HCT116 (cell line): ENCODE measurements around the gene PARP14. TPM values are rescaled to one million over a fixed set of nuclear protein-coding genes. Genes with fewer than 3 reads are reported as not detected.

ENCODE experiments used
- ATAC-seq: fragments of 200-7000 bp; cut with Tn5 transposase; 2 replicates; pipeline ENCODE4 v1.9.1; 2020; ENCODE audit warnings: mild to moderate bottlenecking, moderate library complexity
- BruUV-seq: library from RNA; stranded (reverse); fragments of 400-500 nt; replicated peaks from 2 replicates; lab custom pipeline; 2021; lab: Mats Ljungman, UMichigan
- CTCF ChIA-PET: fragments of 300-600 bp; sonication (Branson Sonifier 250); formaldehyde crosslinking; loops from one replicate; lab custom pipeline; 2021; ENCODE audit warnings: antibody characterized with exemption; lab: Charles Lee
- POLR2A ChIA-PET: fragments of 300-600, 350-600 bp; sonication (Branson Sonifier 250); formaldehyde crosslinking; loops from one replicate; lab custom pipeline; 2021; ENCODE audit warnings: antibody characterized with exemption; lab: Charles Lee
- RAD21 ChIA-PET, 2 experiments: fragments of 300-600 bp; sonication (Branson Sonifier 250); formaldehyde crosslinking; loops; one replicate each; lab custom pipeline; 2023; ENCODE audit warnings: low total read pairs in 2 of 2; ENCODE audit not compliant: uncharacterized antibody in 2 of 2, unreplicated experiment in 2 of 2, low non-redundant PET in 1 of 2; lab: Charles Lee
- DNase-seq: peaks from one replicate; pipeline ENCODE4 v3.0.0-alpha.2; 2010; ENCODE audit warnings: low read depth, low spot score
- H2AFZ ChIP-seq: fragments of 200-600 bp; shearing (Covaris generic), sonication (generic); 2 replicates; pipeline ENCODE4 v1.6.1; 2017; ENCODE audit warnings: low read depth, mixed run types, mixed read lengths, antibody characterized with exemption, low read length; ENCODE audit not compliant: poor library complexity, severe bottlenecking
- H3K27ac ChIP-seq: 2 replicates; pipeline ENCODE4 v1.5.1; 2012; ENCODE audit warnings: low read depth, low read length
- H3K27me3 ChIP-seq: fragments of 200-600 bp; sonication (generic); 2 replicates; pipeline ENCODE4 v1.6.1; 2016; ENCODE audit warnings: mixed run types, low read length, mixed read lengths; ENCODE audit not compliant: insufficient read depth
- H3K36me3 ChIP-seq, 2 experiments: fragments of 200-500 bp in 1 of 2; fragments of 200-600 bp in 1 of 2; sonication (Bioruptor generic) in 1 of 2; sonication (generic) in 1 of 2; 2 replicates each; pipeline versions ENCODE4 v1.5.1 to v1.6.1; 2014 to 2016; ENCODE audit warnings: low read length in 2 of 2, inconsistent platforms in 1 of 2, mixed read lengths in 1 of 2, mixed run types in 1 of 2; ENCODE audit not compliant: insufficient read depth in 2 of 2, control insufficient read depth in 1 of 2
- H3K4me1 ChIP-seq, 2 experiments: fragments of 200-600 bp in 1 of 2; sonication (generic) in 1 of 2; 2 replicates each; pipeline versions ENCODE4 v1.5.1 to v1.6.1; 2012 to 2017; ENCODE audit warnings: low read length in 2 of 2, inconsistent platforms in 1 of 2, mild to moderate bottlenecking in 1 of 2, mixed read lengths in 1 of 2, mixed run types in 1 of 2, moderate library complexity in 1 of 2; ENCODE audit not compliant: insufficient read depth in 2 of 2, control insufficient read depth in 1 of 2
- H3K4me2 ChIP-seq: fragments of 200-600 bp; sonication (generic); 2 replicates; pipeline ENCODE4 v1.6.1; 2017; ENCODE audit warnings: mixed run types, low read length, mixed read lengths
- H3K4me3 ChIP-seq, 2 experiments: fragments of 200-600 bp in 1 of 2; sonication (generic) in 1 of 2; replicated peaks in 1 of 2; 2 replicates each; pipeline ENCODE4 v1.5.1; 2011 to 2016; ENCODE audit warnings: low read length in 2 of 2, control low read depth in 1 of 2, low read depth in 1 of 2, mild to moderate bottlenecking in 1 of 2, mixed read lengths in 1 of 2, mixed run types in 1 of 2
- H3K79me2 ChIP-seq: fragments of 200-600 bp; sonication (generic); 2 replicates; pipeline ENCODE4 v1.6.1; 2017; ENCODE audit warnings: mild to moderate bottlenecking, mixed run types, low read length, moderate library complexity, mixed read lengths; ENCODE audit not compliant: insufficient read depth
- H3K9ac ChIP-seq: fragments of 200-600 bp; sonication (generic); 2 replicates; pipeline ENCODE4 v1.6.1; 2016; ENCODE audit warnings: low read length, mixed read lengths
- H3K9me2 ChIP-seq: fragments of 200-600 bp; sonication (generic), shearing (Covaris generic); 2 replicates; pipeline ENCODE4 v1.6.1; 2017; ENCODE audit warnings: mixed run types, mild to moderate bottlenecking, moderate library complexity; ENCODE audit not compliant: insufficient read depth
- H3K9me3 ChIP-seq, 2 experiments: fragments of 200-500 bp in 1 of 2; fragments of 200-600 bp in 1 of 2; sonication (Bioruptor generic) in 1 of 2; sonication (generic) in 1 of 2; 2 replicates each; pipeline ENCODE4 v1.6.1; 2014 to 2017; ENCODE audit warnings: low read length in 2 of 2, mixed read lengths in 2 of 2, inconsistent platforms in 1 of 2, low read depth in 1 of 2, mild to moderate bottlenecking in 1 of 2, mixed run types in 1 of 2, moderate library complexity in 1 of 2; ENCODE audit not compliant: control insufficient read depth in 1 of 2, insufficient read depth in 1 of 2
- H4K20me1 ChIP-seq: fragments of 200-600 bp; sonication (generic), shearing (Covaris generic); 2 replicates; pipeline ENCODE4 v1.6.1; 2017; ENCODE audit warnings: mixed run types, mild to moderate bottlenecking, moderate library complexity; ENCODE audit not compliant: insufficient read depth
- ELF1 ChIP-seq: IDR thresholded peaks from 2 replicates; pipeline ENCODE4 v1.6.1; 2012; ENCODE audit warnings: low read depth, borderline replicate concordance
- RAD21 ChIP-seq: IDR thresholded peaks from 2 replicates; pipeline ENCODE4 v1.6.1; 2012; ENCODE audit warnings: low read depth, mild to moderate bottlenecking
- TCF7L2 ChIP-seq: IDR thresholded peaks from 2 replicates; pipeline ENCODE4 v1.7.0; 2011; ENCODE audit warnings: borderline replicate concordance, inconsistent platforms; ENCODE audit not compliant: insufficient read depth, insufficient read length; ENCODE audit errors: extremely low read depth
- YY1 ChIP-seq: IDR thresholded peaks from 2 replicates; pipeline ENCODE4 v1.6.1; 2011; ENCODE audit warnings: low read length, low read depth, moderate library complexity, mild to moderate bottlenecking; ENCODE audit not compliant: insufficient replicate concordance; ENCODE audit errors: extremely low read depth
- intact Hi-C: fragments of 100-400 bp; cut with micrococcal nuclease; formaldehyde crosslinking; loops from 2 replicates; pipeline ENCODE4 v1.10.0; 2022
- total RNA-seq: library from RNA; stranded (reverse); gene quantifications from one replicate; pipeline ENCODE4 v1.2.1, GENCODE V29; 2021; ENCODE audit not compliant: unreplicated experiment
- TF ChIP-seq, protein P1 (sequence below), 3 experiments: fragments of 200-600 bp in 1 of 3; sonication (generic) in 1 of 3; IDR thresholded peaks in 2 of 3; conservative IDR thresholded peaks in 1 of 3; 2 replicates each; pipeline ENCODE4 v1.5.1; 2012 to 2017; ENCODE audit warnings: low read depth in 2 of 3, low read length in 2 of 3, antibody characterized with exemption in 1 of 3, borderline replicate concordance in 1 of 3, control low read depth in 1 of 3, mild to moderate bottlenecking in 1 of 3, mixed read lengths in 1 of 3, mixed run types in 1 of 3, moderate library complexity in 1 of 3; ENCODE audit not compliant: insufficient read depth in 1 of 3
- TF ChIP-seq, protein P2 (sequence below): IDR thresholded peaks from 2 replicates; pipeline ENCODE4 v1.6.1; 2012

PARP14 gene
- total RNA-seq, 1 experiment from 2014 or later: 12.2 TPM

DNA sequence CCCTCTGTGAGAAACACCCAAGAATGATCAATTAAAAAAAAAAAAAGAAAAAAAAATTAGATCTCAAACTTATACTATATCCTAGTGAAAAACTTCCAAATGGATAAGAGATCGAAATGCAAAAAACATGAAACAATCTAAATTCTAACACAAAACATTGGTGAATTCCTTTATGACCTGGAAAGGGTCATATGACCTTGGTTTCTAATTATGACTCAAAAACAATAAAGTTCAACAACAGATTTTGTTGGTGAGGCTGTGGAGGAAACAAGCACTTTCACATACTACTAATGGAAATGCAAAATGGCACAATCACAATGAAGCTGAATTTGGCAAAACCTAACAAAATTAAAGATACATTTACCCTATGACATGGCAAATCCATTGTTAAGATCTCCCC lies 67.7 kb downstream of the PARP14 start:
- no peak overlapping the region for H3K9ac ChIP-seq
- CTCF ChIA-PET: no interaction called here

DNA sequence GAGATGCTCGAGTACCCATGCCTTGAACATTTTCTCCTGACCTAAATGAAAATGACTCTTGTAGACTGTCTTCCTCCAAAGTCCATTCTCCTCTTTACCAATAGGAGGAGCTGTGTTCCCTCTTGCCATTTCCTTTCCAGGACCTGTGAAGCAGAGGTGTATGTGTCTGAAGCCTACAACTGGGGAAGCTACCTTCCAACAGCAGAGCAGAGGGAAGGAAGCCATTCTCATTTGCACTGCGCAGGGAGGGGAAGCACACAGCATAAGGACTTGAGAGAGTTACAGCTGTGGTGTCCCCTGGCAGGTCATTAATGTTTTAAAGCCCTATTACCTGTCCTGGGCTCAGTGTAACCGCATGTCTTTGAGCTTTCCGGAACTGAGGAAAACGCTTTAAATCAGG lies 74.3 kb downstream of the PARP14 start:
- DNase-seq (peak; percentile 34), ATAC-seq (peak; percentile 95)
- Histone ChIP-seq H2AFZ (no peak overlapping the region), H3K4me2 (no peak overlapping the region), H3K36me3 (no peaks in the 10 kb centered on the region), H3K27ac (no peak overlapping the region), H3K9me2 (no peaks in the 10 kb centered on the region), H3K9me3 (no peaks in the 10 kb centered on the region), H3K79me2 (no peaks in the 10 kb centered on the region), H3K27me3 (no peaks in the 10 kb centered on the region), H4K20me1 (no peaks in the 10 kb centered on the region), H3K4me1 (no peaks in the 10 kb centered on the region), H3K4me3 (no peak overlapping the region), H3K9ac (no peak overlapping the region)
- ChIA-PET POLR2A (interaction anchor here (0.7 kb wide), 1 partner anchor 10 kb away, joined by 4 read pairs; no protein-coding TSS in a partner anchor), RAD21 (no interaction called here), CTCF (interaction anchor here (0.5 to 1.5 kb wide), 13 partner anchors 9 to 339 kb away, joined by 3 to 22 read pairs (median 4); partner anchors contain the start of gene HSPBAP1)
- TF ChIP-seq, protein P1, sequence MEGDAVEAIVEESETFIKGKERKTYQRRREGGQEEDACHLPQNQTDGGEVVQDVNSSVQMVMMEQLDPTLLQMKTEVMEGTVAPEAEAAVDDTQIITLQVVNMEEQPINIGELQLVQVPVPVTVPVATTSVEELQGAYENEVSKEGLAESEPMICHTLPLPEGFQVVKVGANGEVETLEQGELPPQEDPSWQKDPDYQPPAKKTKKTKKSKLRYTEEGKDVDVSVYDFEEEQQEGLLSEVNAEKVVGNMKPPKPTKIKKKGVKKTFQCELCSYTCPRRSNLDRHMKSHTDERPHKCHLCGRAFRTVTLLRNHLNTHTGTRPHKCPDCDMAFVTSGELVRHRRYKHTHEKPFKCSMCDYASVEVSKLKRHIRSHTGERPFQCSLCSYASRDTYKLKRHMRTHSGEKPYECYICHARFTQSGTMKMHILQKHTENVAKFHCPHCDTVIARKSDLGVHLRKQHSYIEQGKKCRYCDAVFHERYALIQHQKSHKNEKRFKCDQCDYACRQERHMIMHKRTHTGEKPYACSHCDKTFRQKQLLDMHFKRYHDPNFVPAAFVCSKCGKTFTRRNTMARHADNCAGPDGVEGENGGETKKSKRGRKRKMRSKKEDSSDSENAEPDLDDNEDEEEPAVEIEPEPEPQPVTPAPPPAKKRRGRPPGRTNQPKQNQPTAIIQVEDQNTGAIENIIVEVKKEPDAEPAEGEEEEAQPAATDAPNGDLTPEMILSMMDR (IDR thresholded peaks at IDR 0.05 in 2 of 3, conservative IDR thresholded peaks at IDR 0.05 in 1 of 3; ENCODE audit: borderline replicate concordance in 1 of 3, insufficient read depth in 1 of 3, low read depth in 2 of 3, low read length in 2 of 3): peak; percentile 67 to 89 (median 87); a peak in 5 of 6 replicates
- TF ChIP-seq RAD21 (peak; percentile 77), TCF7L2 (no peak), YY1 (peak; percentile 57)
- TF ChIP-seq, protein P2, sequence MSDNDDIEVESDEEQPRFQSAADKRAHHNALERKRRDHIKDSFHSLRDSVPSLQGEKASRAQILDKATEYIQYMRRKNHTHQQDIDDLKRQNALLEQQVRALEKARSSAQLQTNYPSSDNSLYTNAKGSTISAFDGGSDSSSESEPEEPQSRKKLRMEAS: no peak
- intact Hi-C loops: loop anchor here (1.0 kb wide), 1 partner anchor 273 kb away; no protein-coding TSS in a partner anchor
- BruUV-seq: no TSS peak

More for the DNA sequence above, 67.7 kb downstream of the PARP14 start:
- H3K27me3 ChIP-seq: no peaks in the 10 kb centered on the region
- no peaks in the 10 kb centered on the region for H3K4me1 ChIP-seq
- no peak overlapping the region for H3K4me3 ChIP-seq
- H2AFZ ChIP-seq: no peak overlapping the region
- BruUV-seq: no TSS peak
- no peaks in the 10 kb centered on the region for H3K79me2 ChIP-seq
- H3K4me2 ChIP-seq: no peak overlapping the region
- TF ChIP-seq ELF1: no peak
- no peaks in the 10 kb centered on the region for H3K9me2 ChIP-seq
- ChIA-PET RAD21 (no interaction called here), POLR2A (no interaction called here)
- no peak overlapping the region for H3K27ac ChIP-seq
- H4K20me1 ChIP-seq: no peaks in the 10 kb centered on the region
- H3K36me3 ChIP-seq: no peaks in the 10 kb centered on the region
- H3K9me3 ChIP-seq: no peaks in the 10 kb centered on the region
- ATAC-seq (no peak), DNase-seq (no peak)
- intact Hi-C loops: no loop called here
